Keratinocyte (primary cell): ENCODE data around the gene GABRB1. TPM values are rescaled to one million over a fixed set of nuclear protein-coding genes. Genes with fewer than 3 reads are reported as not detected.

Source experiments
- DNase-seq: peaks from one replicate; pipeline ENCODE4 v3.0.0-alpha.2; 2011; ENCODE audit warnings: low read depth, missing footprints, low spot score
- FAIRE-seq: peaks from 2 replicates; lab custom pipeline; 2011; peaks lifted over from hg19 to GRCh38; lab: Jason Lieb, UNC
- H2AFZ ChIP-seq: 2 replicates; pipeline ENCODE4 v1.6.0; 2012; ENCODE audit warnings: low read length, control low read depth, inconsistent platforms; ENCODE audit not compliant: control insufficient read depth
- H3K27ac ChIP-seq: 2 replicates; pipeline ENCODE4 v1.5.1; 2011; ENCODE audit warnings: low read length; ENCODE audit not compliant: control insufficient read depth, insufficient read depth
- H3K27me3 ChIP-seq: 3 replicates; pipeline ENCODE4 v1.6.0; 2011; ENCODE audit warnings: low read length; ENCODE audit not compliant: control insufficient read depth, insufficient read depth; ENCODE audit errors: extremely low read depth
- H3K36me3 ChIP-seq, 2 experiments: 2 replicates in 1 of 2; 3 replicates in 1 of 2; pipeline ENCODE4 v1.5.1; 2011; ENCODE audit warnings: low read length in 2 of 2, mild to moderate bottlenecking in 1 of 2; ENCODE audit not compliant: control insufficient read depth in 2 of 2, insufficient read depth in 2 of 2; ENCODE audit errors: extremely low read depth in 1 of 2
- H3K4me1 ChIP-seq: 3 replicates; pipeline ENCODE4 v1.5.1; 2011; ENCODE audit warnings: low read length; ENCODE audit not compliant: control insufficient read depth, insufficient read depth; ENCODE audit errors: extremely low read depth
- H3K4me2 ChIP-seq: 3 replicates; pipeline ENCODE4 v1.6.0; 2011; ENCODE audit warnings: low read depth, low read length; ENCODE audit not compliant: control insufficient read depth, insufficient read depth; ENCODE audit errors: extremely low read depth
- H3K4me3 ChIP-seq, 3 experiments: fragments of 200-600 bp in 1 of 3; sonication (generic) in 1 of 3; 2 replicates in 2 of 3; 3 replicates in 1 of 3; pipeline ENCODE4 v1.5.1; 2011 to 2016; ENCODE audit warnings: low read length in 3 of 3, mild to moderate bottlenecking in 3 of 3, control low read depth in 2 of 3, inconsistent platforms in 1 of 3, low read depth in 1 of 3, mixed read lengths in 1 of 3, mixed run types in 1 of 3, moderate library complexity in 1 of 3; ENCODE audit not compliant: control insufficient read depth in 2 of 3, insufficient read depth in 2 of 3; ENCODE audit errors: extremely low read depth in 1 of 3
- H3K79me2 ChIP-seq: 2 replicates; pipeline ENCODE4 v1.6.0; 2012; ENCODE audit warnings: low read length; ENCODE audit not compliant: control insufficient read depth, insufficient read depth
- H3K9ac ChIP-seq: 3 replicates; pipeline ENCODE4 v1.6.0; 2011; ENCODE audit warnings: low read length; ENCODE audit not compliant: control insufficient read depth, insufficient read depth; ENCODE audit errors: extremely low read depth
- H3K9me1 ChIP-seq: 3 replicates; pipeline ENCODE4 v1.6.0; 2011; ENCODE audit warnings: low read length; ENCODE audit not compliant: control insufficient read depth, insufficient read depth; ENCODE audit errors: extremely low read depth
- H3K9me3 ChIP-seq: 2 replicates; pipeline ENCODE4 v1.5.1; 2012; ENCODE audit warnings: low read depth, low read length; ENCODE audit not compliant: control insufficient read depth
- H4K20me1 ChIP-seq: 3 replicates; pipeline ENCODE4 v1.6.0; 2011; ENCODE audit warnings: low read length; ENCODE audit not compliant: control insufficient read depth, insufficient read depth; ENCODE audit errors: extremely low read depth
- CTCF ChIP-seq, 3 experiments: IDR thresholded peaks in 1 of 3; conservative IDR thresholded peaks in 1 of 3; optimal IDR thresholded peaks in 1 of 3; 2 replicates in 2 of 3; 3 replicates in 1 of 3; pipeline versions ENCODE3 to v1.5.1; 2011; ENCODE audit warnings: low read length in 3 of 3, mild to moderate bottlenecking in 3 of 3, moderate library complexity in 2 of 3, control low read depth in 1 of 3, inconsistent platforms in 1 of 3; ENCODE audit not compliant: insufficient read depth in 2 of 3; ENCODE audit errors: extremely low read depth in 1 of 3
- EZH2 ChIP-seq: IDR thresholded peaks from one replicate; pipeline ENCODE4 v1.6.1; 2012; ENCODE audit warnings: inconsistent platforms, mild to moderate bottlenecking, low read length, moderate library complexity
- dilution Hi-C: fragments of 300-500 bp; cut with MboI; formaldehyde crosslinking; loops from one replicate; pipeline ENCODE4 v1.7.0; 2020; ENCODE audit warnings: low sequenced_read_pairs; ENCODE audit not compliant: extremely low pct_ligation_motif_present
- polyA plus RNA-seq, 5 experiments: library from polyadenylated mRNA; depleted of rRNA in 3 of 5; stranded (reverse) in 3 of 5; stranded (forward) in 1 of 5; unstranded in 1 of 5; fragments of >200 nt; gene quantifications; 1 replicate in 1 of 5; 2 replicates in 3 of 5; 3 replicates in 1 of 5; pipeline versions ENCODE4 v1.2.1 to v1.2.3, GENCODE V29; 2011 to 2012; ENCODE audit warnings: missing spikeins in 2 of 5, low read depth in 1 of 5, low replicate concordance in 1 of 5

The GABRB1 gene
- polyA plus RNA-seq, 1 donor (not counting 4 experiments of a cell fraction or from before 2014, with no cell fraction given): not detected

GRCh38 chr4:47109379-47109778 lies 78.0 kb downstream of the GABRB1 start:
- DNase-seq (no peak), FAIRE-seq (no peak)
- H3K4me3 ChIP-seq: no peak overlapping the region
- no peaks in the 10 kb centered on the region for H3K36me3 ChIP-seq
- H3K9ac ChIP-seq: no peak overlapping the region
- H3K79me2 ChIP-seq: no peaks in the 10 kb centered on the region
- no peaks in the 10 kb centered on the region for H3K9me3 ChIP-seq
- no peaks in the 10 kb centered on the region for H4K20me1 ChIP-seq
- no peaks in the 10 kb centered on the region for H3K27me3 ChIP-seq
- no peaks in the 10 kb centered on the region for H3K9me1 ChIP-seq
- no peak overlapping the region for H3K27ac ChIP-seq
- H2AFZ ChIP-seq: no peak overlapping the region
- TF ChIP-seq CTCF (optimal IDR thresholded peaks at IDR 0.05 in 1 of 3, IDR thresholded peaks at IDR 0.05 in 1 of 3, conservative IDR thresholded peaks at IDR 0.05 in 1 of 3; ENCODE audit: extremely low read depth in 1 of 3, insufficient read depth in 2 of 3, low read length in 3 of 3) (no peak), EZH2 (no peak)
- H3K4me2 ChIP-seq: no peak overlapping the region
- dilution Hi-C loops: no loop called here
- H3K4me1 ChIP-seq: no peaks in the 10 kb centered on the region

GRCh38 chr4:47110546-47111132 lies 79.3 kb downstream of the GABRB1 start:
- Histone ChIP-seq H2AFZ (no peak overlapping the region), H3K4me3 (no peak overlapping the region), H4K20me1 (no peaks in the 10 kb centered on the region), H3K4me2 (no peak overlapping the region), H3K9me1 (no peaks in the 10 kb centered on the region), H3K79me2 (no peaks in the 10 kb centered on the region), H3K4me1 (no peaks in the 10 kb centered on the region), H3K27me3 (no peaks in the 10 kb centered on the region), H3K9me3 (no peaks in the 10 kb centered on the region), H3K36me3 (no peaks in the 10 kb centered on the region), H3K9ac (no peak overlapping the region), H3K27ac (no peak overlapping the region)
- DNase-seq (no peak), FAIRE-seq (no peak)
- dilution Hi-C loops: no loop called here
- no peak for TF ChIP-seq CTCF (optimal IDR thresholded peaks at IDR 0.05 in 1 of 3, IDR thresholded peaks at IDR 0.05 in 1 of 3, conservative IDR thresholded peaks at IDR 0.05 in 1 of 3; ENCODE audit: extremely low read depth in 1 of 3, insufficient read depth in 2 of 3, low read length in 3 of 3)
- no peak for TF ChIP-seq EZH2
